ENCODE measurements around the gene SPTSSB.

SPTSSB gene

DNA sequence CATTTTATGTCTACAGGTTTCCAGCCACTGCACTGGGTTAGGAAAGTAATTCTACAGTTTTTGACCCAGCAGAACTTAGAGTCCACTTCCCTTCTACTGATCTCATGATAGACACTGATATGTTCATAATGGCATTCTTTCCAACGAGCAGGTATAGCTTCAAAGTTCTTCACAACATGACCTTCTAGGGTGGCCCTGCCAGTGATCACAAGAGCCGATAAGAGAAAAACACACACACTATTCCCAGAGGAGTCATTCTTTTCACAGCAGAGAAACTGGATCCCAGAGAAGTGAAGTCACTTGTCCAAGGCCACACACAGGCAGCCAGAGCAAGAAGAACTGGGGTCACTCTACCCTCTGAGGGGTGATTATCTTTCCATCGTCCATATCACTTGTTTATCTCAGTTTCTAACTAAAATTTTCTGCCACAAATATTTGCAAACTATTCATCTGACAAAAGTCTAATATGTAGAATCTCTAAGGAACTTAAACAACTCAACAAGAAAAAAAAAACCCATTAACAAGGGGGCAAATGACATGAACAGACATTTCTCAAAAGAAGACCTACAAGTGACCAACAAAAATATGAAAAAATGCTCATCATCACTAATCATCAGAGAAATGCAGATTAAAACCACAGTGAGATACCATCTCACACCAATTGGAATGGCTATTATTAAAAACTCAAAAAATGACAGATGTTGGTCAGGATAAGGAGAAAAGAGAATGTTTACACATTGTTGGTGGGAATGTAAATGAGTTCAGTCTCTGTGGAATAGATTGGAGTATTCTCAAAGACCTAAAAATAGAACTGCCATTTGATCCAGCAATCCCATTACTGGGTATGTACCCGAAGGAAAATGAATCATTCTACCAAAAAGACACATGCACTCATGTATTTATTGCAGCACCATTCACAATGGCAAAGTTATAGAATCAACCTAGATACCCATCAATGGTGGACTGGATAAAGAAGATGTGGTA, 31.5 kb downstream of the SPTSSB start:
- no peak for DNase-seq (ENCODE audit: low read depth in 2 of 2)

DNA sequence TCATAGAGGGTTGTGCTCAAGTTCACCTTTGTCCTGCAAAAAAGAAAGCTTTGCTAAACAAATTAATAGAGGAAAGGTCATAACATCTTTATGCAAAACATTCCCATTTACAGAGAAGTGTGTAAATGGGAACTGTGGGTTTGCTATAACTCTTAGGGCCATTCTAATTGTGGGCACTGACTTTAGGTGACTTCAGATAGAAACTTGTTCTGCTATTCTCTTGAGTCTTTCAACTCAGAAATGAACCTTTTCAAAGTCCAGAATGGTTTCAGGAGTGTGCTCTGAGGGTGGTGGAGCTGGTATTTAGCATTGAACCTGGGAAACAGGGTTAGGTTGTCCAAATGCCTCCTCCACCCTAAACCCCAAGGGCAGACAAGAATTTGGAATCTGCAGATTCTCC, 34.0 kb downstream of the SPTSSB start:
- no peak for DNase-seq (ENCODE audit: low read depth in 2 of 2)

DNA sequence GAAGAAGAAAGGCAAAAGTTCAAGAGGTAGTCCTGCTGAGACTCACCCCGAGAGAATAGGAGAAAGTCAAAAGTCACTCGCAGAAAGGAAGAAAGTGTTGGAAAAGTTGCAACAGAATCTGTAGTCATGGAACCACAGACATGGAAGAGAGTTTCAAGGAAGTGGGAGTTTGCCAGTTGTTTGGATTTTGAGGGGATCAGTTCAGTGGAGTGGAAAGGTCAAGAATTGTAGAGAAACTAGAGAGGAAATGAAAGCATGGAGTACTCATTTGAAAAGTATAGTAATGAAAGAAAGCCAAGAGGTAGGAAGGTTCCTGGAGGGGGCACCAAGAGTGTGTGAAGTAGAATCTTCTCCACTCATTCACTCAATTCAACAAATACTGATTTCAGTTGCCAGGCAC, 34.7 kb downstream of the SPTSSB start:
- no peak for DNase-seq (ENCODE audit: low read depth in 2 of 2)

DNA sequence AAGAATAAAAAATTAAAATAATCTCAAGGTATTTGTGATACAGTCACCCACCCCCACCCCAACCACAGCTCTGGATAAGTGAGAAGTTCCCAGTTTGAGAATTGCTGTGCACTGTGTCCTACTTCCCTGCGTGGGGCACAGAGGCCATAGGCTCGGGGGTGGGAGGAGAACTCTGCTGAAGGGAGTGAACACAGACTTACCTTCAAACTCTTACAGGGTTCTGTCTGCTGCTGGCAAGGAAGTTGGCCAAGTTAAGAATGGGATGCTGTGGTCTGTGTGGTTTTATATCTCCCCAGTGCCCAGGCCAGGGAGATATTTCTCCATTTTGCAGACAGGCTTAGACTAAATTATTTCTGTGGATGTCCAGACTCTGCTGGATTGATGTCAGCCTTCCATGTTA, 37.6 kb downstream of the SPTSSB start:
- DNase-seq (ENCODE audit: low read depth in 2 of 2) = no peak

DNA sequence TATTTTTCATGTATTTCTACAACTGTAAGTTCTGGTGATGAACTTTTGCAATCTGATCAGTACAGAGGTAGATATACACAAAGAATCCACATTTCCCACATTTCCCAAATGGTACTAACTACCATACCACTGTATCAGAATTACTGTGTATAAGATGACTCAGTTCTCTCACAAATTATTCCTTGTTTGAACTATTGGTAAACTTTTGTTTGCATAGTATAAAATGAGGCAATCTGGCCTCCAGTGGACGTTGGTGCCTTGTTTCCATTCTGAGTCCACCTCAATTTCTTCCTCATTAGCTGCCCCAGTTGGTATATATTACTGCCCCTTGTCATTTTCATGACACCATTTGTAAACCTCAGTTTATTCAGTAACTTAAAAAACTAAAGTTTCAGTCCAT, 38.5 kb downstream of the SPTSSB start:
- no peak for DNase-seq (ENCODE audit: low read depth in 2 of 2)

DNA sequence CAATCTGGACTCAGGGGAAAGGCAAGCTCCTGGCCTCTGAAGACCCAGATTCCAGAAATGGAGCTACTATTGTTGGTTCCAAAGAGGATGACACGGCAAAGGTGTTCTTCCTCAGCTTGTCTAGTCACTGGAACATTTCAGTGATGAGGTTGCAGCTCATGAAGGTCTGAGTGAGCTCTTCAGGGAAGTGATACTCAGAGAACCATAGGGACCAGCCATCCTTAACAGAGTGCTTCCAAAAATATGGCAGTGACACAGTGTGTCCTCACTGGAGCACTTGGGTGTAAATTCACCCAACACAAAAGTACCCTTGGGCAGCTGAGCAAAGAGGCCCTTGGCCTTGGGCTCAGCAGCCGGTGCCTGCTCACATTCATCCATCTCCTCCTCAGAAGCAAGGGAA, 46.3 kb downstream of the SPTSSB start:
- DNase-seq (ENCODE audit: low read depth in 2 of 2) = no peak

DNA sequence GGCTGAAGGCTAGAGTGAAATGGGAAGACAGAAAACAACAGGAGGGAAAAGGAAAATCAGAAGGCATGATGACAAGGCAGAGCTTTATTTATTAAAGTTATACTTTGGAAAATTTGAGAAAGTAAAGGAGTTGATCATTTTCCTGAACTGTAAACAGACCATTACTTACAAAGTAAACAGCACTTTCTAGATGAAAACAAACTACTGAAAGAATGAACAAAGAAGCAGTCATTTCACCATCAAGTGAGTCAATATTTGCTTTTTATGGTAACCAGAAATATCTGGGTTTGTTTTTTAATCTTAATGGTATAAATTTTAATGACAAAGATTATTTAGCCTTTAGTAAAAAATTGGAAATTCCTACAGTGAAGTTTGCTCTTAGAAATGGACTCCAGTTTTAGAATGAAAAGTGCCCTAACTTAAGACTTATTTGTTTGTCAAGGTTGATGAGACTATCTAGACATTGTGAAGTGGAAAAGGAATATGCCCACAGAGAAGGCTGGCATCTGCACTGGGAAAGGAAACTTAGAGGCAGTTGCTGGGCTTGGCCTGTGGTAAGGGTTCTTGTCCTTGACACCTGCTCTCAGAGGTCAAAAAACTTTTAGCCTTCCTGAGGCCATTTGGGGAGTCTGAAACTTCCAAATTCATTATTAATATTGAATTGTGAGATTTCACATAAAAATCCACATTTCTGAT, 47.2 kb downstream of the SPTSSB start:
- DNase-seq (ENCODE audit: low read depth in 2 of 2) = no peak

DNA sequence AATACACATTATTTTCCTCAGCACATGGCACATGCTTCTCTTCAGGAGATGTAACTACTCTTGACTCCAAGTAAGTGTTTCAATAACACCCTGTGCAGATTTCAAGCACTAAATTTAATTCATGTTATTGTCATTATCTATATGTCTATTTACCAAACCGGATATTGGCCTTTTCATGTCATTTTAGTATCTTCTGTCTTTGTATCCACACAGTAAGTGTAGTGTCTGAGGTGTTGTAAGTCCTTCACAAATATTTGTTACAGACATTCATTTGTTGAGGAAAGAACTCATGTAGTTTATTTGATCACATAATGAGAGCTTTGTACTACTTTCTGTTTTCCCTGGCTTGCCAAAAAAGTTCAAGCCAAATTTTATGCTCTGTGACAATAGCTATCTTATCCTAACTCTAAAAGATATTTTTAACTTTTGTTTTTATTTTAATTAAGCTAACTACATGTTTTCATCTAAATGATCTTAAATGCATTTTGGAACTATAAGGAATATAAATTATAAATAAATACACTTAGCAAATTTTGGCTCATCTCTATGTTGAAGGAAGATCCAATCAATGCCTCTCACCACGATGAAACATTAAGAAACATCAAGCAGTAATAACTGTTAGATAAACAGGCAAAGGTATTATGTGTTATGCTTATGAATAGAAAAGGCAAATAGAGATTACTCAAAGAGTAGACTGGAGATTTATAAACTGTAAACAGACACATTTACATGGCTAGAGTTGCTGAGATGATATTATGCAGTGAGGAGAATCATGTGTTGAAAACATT, 48.3 kb downstream of the SPTSSB start:
- no peak for DNase-seq (ENCODE audit: low read depth in 2 of 2)

DNA sequence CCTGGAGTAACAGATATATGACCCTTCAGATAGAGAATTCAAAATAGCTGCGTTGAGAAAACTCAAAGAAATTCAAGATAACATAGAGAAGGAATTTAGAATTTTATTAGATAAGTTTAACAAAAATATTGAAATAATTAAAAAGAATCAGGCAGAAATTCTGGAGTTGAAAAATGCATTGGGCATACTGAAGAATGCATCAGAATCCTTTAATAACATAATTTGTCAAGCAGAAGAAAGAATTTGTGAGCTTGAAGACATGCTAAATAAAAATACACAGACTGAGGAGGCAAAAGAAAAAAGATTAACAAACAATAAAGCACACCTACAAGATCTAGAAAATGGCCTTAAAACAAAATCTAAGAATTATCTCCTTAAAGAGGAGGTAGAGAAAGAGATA, 50.5 kb downstream of the SPTSSB start:
- no peak for DNase-seq (ENCODE audit: low read depth in 2 of 2)

DNA sequence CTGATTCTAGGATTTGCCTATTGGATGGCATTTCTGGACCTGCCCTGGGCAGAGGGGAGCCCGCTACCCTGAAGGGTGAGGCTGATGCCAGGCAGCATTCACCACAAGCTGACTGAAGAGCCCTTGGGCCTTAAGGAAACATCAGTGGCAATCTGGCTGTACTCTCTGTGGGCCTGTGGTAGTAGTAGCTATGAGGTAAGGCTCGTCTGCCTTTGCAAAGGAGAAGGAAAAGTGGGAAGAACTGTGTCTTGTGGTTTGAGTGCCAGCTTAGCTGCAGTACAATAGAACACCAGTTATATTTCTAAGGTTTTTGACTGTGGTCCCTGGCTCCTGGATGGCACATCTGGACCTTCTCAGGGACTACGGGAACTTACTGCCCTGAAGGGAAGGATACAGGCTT, 51.5 kb downstream of the SPTSSB start:
- DNase-seq (ENCODE audit: low read depth in 2 of 2) = no peak

DNA sequence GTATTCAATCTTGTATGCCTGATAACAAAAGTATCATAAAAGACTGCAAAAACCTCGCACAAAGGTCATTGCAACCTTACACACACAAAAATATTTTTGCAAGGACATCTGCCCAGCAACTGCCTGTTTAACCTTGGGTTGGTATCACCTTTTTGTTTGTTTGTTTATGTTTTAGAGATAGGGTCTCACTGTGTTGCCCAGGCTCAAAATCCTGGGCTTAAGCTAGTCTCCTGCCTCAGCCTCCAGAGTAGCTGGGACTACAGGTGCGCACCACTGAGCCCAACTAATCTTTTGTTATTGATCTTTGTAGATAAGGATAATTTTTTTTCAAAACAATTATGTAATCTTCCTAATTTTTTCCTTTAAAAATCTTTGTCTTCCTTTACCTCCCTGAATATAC, 54.2 kb downstream of the SPTSSB start:
- DNase-seq (ENCODE audit: low read depth in 2 of 2) = no peak

DNA sequence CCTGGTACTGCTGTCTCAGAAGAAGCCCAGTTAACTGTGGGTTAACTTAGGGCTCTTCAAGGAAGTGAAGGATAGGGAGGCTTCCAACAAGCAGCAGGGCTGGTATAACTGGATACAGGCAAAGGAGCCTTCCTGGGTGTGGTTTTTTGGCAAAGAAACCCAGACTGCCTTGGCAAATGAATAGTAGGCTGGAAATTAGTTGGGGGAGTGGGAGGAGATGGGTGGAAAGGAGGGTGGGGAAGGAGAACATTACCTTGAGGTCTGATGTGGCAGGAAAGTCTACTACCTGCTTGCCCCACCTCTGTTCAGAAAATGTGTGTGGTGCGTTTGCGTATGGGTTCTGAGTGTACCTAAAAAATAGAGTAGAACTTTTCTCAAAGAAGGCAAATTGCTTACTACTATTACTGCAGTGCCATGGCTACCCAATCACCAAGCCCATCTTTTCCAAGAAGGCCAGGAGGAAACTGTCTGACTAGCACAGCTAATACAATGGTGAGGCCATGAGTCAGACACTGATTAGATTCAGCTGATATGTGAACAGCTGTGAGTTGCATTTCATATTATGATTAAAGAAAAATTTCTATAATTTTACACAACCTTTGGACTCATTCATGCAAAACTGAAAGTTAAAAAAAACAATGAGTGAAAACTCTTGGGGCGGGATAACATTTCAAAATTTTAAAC, 55.2 kb downstream of the SPTSSB start:
- DNase-seq (ENCODE audit: low read depth in 2 of 2) = no peak

DNA sequence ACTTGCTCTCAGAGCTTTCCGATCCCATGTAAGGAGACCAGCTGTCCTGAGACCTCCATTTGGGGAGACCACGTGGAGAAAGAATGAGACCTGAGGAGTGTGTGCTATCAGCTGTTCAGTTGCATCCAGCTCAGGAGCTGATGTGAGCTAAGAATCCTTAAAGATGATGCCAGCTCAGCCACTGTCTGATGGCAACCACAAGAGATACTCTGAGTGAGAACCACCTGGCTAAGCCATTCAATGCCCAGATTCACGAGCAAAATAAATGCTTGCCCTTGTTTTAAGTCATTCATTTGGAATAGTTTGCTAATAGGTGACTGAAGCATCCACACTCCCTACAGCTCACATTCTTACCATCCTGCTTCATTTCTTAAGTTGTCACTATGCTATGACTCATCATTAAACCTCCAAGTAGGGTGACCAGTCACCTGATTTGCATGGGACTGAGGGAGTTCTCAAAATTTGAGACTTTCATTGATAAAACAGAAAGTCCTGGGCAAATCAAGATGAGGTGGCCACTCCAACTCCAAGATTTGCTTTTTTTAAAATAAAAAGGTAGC, 56.4 kb downstream of the SPTSSB start:
- no peak for DNase-seq (ENCODE audit: low read depth in 2 of 2)

DNA sequence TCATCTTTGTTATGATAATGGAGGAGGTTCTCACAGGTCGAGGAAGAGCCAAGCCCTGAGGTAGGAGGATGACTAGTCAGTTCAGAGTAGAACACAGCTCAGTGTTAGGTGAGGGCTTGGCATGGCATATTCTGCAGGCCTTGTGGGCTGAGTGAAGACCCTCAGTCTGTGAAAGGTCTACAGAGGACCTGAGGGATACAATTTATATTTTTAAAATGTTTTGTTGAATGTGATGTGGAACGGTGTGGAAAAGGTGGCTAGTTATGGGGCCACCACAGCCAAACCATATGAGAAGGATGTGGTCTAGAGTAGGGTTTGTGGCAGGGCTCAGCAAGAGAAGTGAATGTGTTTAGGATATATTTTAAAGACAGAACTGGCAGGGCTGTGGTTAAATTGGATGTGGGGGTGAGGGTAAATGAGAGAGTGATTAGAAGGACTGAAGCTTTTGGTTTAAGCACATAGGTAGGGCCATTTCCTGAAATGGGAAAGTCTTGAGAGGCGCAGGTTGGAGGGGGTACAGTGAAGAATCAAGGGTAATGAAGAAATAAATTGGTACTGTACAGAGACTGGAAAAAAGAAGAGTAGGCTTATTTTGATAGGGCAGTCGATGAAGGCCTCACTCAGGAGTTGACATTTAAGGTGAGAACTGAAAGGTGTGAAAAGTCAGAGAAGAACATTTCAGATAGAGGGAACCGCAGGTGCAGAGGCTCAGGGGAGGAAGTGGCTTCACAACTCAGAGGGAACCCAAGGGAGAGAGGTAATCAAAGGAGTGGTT, 60.5 kb downstream of the SPTSSB start:
- DNase-seq (ENCODE audit: low read depth in 2 of 2) = peak in 1 of 2 experiments; percentile 45

DNA sequence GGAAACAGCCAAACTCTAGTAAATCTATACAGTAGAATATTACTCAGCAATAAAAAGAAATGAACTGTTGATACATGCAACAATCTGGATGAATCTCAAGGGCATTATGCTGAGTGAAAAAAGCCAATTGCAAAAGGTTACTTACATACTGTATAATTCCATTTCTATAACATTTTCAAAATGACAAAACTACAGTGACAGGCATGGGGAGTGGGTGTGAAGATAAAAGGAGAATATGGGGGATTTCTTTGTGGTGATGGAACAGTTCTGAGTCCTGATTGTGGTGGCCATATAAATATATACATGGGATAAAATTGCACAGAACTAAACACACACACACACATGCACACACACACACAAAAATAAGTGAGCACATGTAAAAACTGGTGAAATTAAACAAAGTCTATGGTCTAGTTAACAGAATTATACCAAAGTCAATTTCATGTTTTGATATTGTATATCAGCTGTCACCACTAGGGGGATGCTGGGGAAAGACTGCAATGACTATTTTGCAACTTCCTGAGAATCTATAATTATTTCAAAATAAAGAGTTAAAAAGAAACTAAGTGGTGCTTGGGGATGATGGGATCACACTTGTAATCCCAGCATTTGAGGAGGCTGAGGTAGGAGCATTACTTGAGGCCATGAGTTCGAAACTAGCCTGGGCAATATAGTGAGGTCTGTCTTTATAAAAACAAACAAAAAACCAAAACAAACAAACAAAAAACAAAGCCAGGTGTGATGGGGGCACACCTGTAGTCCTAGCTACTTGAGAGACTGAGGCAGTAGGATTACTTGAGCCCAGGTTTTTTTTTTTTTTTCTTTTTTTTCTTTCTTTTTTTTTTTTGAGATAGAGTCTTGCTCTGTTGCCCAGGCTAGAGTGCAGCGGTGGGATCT, 66.0 kb downstream of the SPTSSB start:
- no peak for DNase-seq (ENCODE audit: low read depth in 2 of 2)

DNA sequence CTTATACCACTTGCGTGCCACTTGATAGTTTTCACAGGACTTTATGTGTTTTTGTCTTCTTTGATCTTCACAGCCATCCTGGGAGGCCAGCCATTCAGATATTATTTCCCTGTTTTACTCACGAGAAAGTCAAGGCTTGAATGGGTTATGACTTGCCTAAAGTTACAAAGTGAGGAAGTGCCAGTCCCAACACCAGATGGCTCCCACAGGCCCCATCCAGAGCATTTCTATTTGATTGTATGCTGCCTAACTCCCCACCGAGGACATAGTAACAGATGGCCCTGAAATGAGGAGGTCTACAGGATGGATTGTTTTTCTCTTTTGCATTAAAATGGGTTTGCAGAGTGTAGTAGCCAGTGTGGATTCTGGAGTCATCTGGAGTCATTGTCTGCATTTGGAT, 74.5 kb downstream of the SPTSSB start:
- DNase-seq (ENCODE audit: low read depth in 2 of 2) = no peak

DNA sequence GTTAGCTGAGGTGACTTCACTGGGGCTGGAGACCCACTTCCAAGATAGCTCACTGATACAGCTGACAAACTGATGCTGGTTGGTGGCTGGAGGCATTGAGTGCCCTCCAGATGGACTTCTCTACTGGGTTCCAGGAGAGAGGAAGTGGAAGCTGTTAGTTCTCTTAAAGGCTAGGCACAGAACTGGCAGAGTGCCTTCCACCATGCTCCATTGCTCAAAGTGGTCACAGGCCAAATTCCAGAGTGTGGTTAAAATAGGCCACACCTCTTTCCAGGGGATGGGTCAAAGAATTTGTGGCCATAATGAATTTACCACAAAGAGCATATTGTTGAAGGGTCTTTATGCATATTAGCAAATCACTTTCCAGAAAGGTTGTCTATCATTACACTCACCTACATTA, 76.0 kb downstream of the SPTSSB start:
- no peak for DNase-seq (ENCODE audit: low read depth in 2 of 2)

All from stimulated activated CD4-positive, alpha-beta T cell treated with anti-CD3 and anti-CD28 coated beads, Interleukin-12 subunit alpha, Interleukin-12 subunit beta, amount 100 ng/mL, for 24 hours (primary cell).